Stimulated activated CD4-positive, alpha-beta T cell treated with anti-CD3 and anti-CD28 coated beads, Interleukin-4, amount 100 ng/mL, for 1 hour (primary cell): Measurements from ENCODE around the gene MRFAP1.
A peak's percentile ranks its signal among the peaks of the same experiment; 100 is the strongest.

Source experiments
- DNase-seq: peaks from one replicate; pipeline ENCODE4 v3.0.0-alpha.2; 2020

The MRFAP1 gene

DNA sequence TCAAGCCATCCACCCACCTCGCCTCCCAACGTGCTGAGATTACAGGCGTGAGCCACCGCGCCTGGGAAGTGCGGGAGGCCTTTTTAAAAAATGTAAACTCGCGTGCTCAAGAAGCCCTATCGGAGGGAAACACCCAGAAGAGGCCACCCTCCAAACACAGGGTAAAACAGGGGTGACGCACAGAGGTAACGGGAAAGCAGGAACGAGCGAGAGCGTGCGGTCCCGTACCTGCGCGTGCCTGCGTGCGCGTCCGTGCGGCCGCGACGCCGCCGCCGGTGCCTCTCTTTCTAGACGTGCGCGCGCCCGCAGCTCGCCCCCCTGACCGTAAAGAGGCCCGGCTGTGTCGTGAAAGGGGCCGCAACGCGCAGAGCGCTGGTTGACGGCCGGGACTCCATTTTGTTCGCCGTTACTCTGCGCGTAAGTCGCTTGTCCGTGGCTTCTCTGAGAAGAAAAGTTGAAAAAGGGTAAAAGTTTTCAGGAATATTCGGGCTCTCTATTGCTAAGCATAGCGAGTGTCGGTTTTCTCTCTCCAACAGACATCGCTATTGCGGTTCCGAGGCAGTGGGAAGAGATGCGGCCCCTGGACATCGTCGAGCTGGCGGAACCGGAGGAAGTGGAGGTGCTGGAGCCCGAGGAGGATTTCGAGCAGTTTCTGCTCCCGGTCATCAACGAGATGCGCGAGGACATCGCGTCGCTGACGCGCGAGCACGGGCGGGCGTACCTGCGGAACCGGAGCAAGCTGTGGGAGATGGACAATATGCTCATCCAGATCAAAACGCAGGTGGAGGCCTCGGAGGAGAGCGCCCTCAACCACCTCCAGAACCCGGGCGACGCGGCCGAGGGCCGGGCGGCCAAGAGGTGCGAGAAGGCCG is at the start of gene MRFAP1:
TSS of gene MRFAP1 (plus strand) at position 394 of the 872 bp plus-strand sequence. CDS start at position 572, 178 bp downstream.
- DNase-seq = peak; percentile 94

DNA sequence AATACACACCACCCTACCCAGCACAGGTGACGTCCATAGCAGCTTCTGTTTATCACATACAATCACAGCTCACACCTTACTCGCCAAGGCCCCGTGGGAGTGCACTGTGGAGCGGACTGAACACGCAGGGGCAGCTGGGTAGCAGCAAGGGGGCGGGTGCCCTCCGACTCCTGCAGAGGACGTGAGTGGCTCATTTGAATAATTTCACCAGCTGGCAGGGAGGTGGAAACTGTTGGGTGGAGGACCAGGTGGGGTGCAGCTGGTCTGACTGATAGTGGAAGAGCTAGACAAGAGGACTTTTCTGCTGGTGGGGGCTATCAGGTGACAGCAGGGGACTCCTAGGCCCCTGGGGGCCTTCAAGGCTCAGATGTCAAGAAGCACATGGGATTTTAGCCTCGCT is 49.2 kb upstream of the MRFAP1 start:
- DNase-seq = no peak

DNA sequence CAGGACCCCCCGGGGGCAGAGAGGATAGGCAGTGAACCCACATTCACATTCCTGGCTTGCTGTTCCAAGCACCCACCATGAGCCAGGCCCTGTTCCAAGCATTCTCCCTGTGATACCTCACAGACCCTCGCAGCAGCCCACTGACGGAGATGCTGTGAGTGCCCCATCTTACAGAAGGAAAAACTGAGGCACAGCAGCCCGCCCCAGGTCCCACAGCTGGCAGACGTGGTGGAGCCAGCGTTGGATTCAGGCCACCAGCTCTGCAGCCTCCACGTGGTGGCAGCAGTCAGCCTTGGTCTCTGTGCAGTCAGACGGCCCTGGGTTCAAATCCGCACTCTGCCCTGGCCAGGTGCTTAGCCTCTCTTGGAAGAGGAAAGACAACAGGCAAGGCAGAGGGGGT is 48.7 kb upstream of the MRFAP1 start:
- no peak for DNase-seq

DNA sequence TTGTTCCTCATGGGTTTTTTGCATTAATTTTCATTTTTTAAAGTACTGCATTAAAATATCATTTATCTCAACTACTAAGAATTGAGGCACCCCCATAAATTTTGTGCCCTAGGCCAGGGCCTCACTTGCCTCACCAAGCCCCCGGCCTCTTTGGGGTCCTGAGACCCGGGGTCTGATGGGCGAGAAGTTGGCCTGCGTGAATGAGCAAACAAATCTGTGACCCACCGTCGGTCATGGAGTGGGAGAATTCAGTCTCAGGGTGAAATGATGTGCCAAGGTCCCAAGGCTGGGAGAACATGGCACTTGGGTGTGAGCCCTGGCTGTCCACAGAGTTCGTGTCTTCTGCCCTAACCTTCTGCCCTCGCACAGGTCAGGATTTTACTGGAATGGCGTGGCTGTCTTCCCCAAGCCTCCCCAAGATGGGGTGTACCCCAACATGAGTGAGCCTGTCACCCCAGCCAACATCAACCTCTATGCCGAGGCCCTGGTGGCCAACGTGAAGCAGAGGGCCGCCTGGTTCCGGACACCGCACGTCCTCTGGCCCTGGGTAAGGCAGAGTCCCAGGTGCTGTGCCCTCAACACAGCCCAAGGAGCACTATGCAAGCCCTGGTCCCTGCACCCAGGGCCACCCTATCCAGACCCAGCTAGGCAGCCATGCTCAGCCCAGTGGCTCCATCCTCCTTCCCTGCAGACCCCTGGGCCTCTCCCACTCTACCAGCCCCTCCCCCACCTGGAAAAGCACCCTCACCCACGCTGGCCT is 47.5 kb upstream of the MRFAP1 start:
- no peak for DNase-seq

DNA sequence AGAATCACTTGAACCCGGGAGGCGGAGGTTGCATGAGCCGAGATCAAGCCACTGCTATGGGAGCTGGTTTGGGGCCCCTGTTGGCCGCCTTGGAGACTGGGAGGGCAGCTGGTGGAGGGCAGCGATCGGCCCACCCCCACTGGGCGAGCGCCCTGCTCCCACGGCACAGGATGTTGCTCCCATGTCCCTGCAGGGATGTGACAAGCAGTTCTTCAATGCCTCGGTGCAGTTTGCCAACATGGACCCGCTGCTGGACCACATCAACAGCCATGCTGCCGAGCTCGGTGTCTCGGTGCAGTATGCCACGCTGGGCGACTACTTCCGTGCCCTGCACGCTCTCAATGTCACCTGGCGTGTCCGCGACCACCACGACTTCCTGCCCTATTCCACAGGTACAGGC is 46.1 kb upstream of the MRFAP1 start:
- DNase-seq = no peak

DNA sequence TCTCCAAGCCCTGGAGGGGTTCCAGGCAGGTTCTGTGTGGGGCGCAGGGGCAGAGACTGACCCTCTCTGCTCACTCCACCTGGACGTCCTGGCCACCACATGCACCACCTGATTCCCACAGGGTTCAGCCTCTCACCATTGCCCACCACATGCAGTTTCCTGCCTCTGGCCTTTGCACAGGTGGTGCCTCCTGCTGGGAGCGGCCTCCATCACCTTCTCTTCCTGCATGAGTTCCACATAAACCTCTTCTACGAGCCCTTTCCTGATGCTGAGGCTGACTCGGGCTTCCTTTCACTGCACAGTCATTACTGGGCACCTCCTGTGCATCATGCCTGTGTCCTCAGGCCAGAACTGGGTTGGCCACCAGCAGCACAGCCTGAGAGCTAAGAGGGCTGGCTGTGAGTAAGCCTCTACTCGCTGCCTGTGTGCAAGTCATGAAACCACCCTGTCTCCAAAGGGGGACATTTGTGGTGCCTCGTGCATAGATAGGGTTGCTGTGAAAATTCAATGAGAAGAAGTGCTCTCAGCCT is 45.6 kb upstream of the MRFAP1 start:
- DNase-seq = no peak

DNA sequence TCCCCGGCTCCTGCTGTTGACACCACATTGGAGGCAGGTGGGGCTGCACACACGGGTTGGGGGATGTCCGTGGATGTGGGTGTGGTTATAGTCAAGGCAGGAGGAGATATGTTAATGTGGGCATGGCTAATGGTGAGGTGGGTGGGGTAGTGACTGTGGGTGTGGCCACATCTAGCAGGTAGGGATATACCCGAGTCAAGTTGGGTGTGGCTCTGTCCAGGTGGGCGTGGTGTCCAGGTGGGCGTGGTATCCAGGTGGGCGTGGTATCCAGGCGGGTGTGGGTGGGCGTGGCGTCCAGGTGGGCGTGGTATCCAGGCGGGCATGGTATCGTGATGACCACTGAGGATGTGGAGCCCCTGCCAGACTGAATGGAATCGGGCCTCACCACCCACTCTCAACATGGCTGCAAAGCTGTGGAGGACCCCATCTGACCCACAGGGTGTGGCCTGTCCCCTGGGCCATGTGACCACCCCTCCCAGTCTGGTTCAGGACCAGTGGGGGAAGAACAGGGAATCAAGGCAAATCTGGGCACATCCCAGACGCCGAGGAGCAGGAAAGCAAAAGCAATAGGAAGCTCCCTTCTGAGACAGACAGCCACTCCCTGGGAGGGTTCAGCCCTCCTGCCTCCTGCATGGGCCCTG is 44.5 kb upstream of the MRFAP1 start:
- no peak for DNase-seq

DNA sequence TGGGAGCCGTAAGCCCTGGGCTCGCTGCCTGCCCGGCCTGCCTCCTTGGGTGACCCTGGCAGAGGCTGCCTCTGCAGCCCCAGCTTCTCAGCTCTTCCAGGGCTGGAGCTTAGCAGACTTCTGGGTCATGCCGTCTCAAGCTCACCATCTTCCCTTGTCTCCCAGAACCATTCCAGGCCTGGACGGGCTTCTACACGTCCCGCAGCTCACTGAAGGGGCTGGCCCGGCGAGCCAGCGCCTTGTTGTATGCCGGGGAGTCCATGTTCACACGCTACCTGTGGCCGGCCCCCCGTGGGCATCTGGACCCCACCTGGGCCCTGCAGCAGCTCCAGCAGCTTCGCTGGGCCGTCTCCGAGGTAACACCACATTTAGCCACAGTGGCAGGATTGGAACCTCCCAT is 43.5 kb upstream of the MRFAP1 start:
- no peak for DNase-seq

DNA sequence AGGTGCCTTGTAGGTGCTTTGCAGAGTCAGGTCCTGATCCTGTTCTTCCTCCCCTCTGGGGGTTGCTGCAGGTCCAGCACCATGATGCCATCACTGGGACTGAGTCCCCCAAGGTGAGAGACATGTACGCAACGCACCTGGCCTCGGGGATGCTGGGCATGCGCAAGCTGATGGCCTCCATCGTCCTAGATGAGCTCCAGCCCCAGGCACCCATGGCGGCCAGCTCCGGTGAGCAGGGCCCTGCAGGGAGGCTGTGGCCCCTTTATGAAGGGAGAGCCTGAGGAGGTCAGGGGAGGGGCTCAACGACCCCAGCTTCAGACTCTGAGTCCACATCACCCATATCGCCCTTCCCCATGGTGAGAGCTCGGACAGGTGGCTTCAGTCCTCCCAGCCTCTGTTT is 42.4 kb upstream of the MRFAP1 start:
- DNase-seq = no peak

DNA sequence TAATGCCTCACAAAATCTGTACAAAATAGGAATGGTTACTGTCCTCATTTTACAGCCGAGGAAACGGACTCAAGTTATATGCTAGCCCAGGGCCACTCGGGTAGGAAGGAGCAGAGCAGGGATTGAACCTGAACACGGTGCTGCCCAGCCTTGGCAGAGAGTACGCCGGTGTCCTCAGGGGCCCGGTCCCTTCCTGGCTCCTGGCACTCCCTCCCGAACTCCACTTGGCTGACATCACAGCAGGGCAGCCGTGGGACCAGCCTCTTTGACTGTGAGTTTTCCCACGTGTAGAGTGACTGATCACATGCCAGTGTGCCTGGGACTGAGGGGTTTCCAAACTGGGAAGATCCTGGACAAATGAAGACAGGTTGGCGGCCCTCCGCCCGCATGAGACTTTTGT is 41.8 kb upstream of the MRFAP1 start:
- no peak for DNase-seq

DNA sequence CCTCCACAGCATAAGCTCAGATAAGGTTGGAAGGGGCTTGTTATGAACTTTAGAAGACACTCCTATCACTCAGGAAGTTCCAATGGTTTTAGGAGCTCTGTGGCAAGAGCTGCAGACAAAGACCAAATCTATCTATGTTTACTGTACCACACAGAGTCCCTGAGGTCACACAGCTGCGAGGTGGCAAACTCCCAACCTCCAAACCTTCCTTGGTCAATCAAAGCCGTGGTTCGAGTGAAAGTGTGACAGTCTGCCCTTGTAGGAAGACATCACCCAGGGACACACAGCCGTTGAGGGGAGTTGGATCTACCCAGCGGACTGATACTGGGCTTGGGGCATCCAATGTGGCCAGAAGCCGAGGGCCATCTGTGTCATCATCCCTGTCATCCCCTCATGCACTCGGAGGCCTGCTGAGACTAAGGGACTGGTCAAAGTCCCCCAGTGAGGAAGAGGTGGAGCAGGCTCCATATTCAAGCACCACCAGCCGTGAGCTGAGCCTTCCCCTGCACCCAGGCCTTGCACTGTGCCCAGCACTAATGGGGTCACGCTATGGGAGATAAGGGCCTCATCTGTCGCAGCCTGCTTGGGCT is 38.7 kb upstream of the MRFAP1 start:
- DNase-seq = no peak

DNA sequence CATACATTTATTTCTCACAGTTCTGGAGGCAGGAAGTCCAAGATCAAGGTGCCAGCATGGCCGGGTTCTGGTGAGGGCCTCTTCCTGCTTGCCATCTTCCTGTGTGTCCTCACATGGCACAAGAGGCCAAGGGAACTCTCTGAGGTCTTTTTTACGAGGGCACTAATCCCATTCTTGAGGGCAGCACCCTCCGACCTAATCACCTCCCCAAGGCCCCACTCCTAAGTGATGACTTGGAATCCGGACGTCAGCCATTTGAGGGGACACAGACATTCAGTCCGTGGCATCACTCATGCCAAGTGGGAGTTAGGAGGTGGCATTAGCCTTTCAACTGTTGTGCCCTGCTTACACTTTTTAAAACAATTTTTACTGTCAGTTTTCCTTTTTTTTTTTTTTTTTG is 38.2 kb upstream of the MRFAP1 start:
- no peak for DNase-seq

DNA sequence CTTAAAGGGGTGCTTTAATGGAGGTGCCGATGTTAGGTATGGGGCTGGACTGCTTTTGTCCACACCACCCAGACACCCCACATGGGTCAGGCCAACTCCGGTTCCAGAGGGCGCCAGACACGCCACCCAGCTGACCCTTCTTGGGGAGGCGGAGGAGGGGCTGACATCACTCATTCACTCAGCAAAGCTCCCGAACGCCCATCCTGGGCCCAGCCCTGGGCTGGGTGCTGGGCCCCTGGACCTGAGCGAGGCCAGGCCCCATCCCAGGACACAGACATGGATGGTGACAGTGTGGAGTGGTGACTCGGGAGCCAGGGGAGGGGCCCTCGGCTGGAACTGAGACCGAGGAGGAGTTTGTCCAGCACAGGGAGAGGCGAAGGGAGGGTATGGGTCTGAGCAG is 37.4 kb upstream of the MRFAP1 start:
- DNase-seq = no peak

DNA sequence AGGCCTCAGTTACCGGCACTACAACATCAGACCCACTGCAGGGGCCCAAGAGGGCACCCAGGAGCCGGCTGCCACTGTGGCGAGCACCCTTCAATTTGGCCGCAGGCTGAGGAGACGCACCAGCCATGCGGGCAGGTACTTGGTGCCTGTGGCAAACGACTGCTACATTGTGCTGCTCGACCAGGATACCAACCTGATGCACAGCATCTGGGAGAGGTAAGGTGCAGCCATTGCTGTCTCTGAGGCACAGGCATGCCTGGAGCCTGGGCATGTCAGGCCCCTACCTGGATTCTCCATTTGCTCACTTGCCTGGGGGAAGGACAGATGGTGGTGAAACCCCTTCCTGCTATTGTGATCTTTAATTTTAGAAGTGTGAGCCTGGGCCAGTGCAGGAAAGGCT is 35.4 kb upstream of the MRFAP1 start:
- no peak for DNase-seq

DNA sequence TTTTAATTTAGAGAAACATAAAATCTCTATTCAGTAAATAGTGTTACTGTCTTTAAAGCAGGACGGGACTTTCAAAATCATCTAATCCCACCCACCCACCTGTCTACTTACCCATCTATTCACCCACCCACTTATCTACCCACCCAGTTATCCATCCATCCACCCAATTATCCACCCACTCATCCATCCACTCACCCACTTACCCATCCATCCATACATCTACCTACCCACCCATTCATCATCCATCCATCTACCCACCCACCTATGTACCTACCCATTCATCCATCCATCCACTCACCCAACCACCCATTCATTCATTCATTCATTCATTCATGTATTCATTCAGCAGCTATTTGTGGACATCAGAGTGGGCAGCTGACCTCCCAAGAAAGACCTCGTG is 34.9 kb upstream of the MRFAP1 start:
- DNase-seq = no peak

DNA sequence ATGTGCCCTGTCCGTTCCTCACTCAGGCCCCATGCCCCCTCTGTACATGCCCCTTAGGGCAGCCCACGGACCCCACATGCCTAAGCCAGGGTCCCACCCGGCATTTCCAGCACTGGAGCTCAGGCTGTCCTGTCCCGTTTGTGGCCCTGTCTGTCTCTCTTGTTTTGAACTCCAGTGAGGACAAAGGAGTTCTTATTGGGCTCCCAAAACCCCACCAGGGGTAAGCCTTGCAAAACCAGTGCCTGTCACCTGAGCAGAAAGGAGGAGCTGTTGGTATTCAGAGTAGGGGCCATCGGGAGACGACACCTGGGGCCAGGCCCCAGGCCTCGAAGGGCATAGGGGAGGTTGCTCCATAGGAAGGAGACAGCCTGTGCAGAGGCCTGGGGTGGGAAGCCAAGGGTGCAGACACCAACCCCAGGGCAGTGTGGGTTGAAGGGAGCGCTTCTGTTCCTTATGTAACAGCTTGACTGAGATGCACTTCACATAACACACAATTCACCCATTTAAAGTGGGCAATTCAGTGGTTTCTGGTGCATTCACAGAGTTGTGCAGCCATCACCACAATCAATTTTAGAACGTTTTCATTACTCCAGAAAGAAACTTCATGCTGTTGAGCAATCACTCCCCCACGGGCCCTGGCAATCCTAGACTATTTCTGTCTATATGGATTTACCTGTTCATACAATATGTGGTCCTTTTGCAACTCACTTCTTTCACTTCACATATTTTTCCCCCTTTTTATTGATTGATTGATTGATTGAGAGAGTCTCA is 33.8 kb upstream of the MRFAP1 start:
- no peak for DNase-seq

DNA sequence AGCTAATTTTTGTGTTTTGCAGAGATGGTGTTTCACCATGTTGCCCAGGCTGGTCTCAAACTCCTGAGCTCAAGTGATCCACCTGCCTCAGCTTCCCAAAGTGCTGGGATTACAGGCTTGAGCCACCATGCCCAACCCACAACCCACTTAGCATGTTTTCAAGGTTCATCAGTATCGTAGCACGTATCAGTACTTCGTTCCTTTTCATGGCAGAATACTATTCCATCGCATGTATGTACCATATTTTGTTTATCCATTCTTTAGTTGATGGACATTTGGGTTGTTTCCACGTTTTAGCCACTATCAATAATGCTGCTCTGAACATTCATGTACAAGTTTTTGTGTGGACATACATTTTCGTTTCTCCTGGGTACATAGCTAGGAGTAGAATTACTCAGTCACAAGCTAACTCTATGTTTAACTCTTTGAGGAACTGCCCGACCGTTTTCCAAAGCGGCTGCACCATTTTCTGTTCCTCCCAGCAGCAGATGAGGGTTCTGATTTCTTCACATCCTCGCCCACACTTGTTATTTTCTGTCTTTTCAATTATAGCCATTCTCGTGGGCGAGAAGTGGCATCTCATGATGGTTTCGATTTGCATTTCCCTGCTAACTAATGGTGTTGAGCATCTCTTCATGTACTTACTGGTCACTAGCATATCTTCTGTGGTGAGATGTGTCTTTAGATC is 33.0 kb upstream of the MRFAP1 start:
- no peak for DNase-seq

DNA sequence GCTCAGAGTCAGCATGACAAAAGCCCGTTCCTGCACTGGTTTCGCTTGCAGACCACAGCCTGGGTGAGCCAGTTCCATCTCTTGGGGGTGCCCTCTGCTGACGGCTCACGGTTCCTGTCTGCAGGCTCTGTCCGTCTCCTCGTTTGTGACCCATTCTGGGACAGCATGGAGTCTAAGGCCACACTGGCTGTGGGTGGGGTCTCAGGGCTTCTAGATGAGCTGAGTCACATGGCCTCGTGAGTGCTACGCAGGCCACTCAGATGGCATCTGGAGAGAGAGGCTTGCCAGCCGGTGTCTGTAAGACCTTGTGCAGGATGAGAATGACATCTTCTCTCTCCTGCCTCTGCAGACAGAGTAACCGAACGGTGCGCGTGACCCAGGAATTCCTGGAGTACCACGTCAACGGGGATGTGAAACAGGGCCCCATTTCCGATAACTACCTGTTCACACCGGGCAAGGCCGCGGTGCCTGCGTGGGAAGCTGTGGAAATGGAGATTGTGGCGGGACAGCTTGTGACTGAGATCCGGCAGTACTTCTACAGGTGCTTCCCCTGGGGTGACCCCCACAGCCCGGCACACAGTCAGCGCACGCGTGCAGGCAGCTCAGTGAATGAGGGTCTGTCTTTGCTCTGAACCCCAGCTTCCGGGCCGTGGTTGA is 31.6 kb upstream of the MRFAP1 start:
- DNase-seq = no peak

DNA sequence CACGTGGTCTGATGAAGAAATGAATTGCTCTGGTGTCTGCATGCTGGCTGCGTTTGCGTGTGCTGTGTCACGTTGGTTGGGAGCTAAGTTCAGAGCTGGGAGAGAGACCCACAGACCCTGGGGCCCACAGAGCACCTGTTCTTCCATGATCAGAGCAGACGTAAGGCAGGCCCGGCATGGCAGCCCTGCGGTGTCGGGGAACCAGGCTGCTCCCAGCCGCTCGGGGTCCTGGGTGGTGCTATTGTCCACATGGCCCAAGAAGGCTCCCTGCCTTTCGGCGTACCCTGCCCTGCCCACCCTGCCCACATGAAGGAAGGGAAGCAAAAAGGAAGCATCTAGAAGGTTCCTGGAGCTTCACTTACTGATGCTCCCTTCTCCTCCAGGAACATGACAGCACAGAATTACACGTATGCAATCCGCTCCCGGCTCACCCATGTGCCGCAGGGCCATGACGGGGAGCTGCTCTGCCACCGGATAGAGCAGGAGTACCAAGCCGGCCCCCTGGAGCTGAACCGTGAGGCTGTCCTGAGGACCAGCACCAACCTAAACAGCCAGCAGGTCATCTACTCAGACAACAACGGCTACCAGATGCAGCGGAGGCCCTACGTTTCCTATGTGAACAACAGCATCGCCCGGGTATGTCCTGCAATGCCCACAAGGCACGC is 30.9 kb upstream of the MRFAP1 start:
- no peak for DNase-seq

DNA sequence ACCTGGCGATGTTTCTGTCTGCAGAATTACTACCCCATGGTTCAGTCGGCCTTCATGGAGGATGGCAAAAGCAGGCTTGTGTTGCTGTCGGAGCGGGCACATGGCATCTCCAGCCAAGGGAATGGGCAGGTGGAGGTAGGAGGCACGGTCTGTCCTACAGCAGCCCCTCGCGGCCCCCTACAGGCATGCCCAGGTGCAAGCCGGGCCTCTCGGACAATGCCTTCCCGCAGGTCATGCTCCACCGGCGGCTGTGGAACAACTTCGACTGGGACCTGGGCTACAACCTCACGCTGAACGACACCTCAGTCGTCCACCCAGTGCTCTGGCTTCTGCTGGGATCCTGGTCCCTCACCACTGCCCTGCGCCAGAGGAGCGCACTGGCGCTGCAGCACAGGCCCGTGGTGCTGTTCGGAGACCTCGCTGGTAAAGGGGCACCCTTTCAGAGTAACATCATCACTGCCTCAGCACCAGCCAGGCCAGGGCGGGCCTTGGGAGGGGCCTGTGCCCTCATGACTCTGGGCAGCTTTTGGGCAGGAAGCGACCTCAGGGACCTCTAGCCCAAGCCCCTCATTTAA is 29.5 kb upstream of the MRFAP1 start:
- DNase-seq = no peak
